ENCODE data around the gene SMIM44.

The SMIM44 gene

GRCh38 chr19:3479177-3479833, 3.9 kb downstream of the SMIM44 start:
- ATAC-seq = peak; percentile 35; the same call in 2 of the 3 replicates
- no peak for TF ChIP-seq RARB (CRISPR knock-in tag; IDR thresholded peaks at IDR 0.05)
- TF ChIP-seq POU6F1 (CRISPR knock-in tag; IDR thresholded peaks at IDR 0.05; ENCODE audit: borderline replicate concordance, low read depth) = no peak
- TF ChIP-seq TOX (CRISPR knock-in tag; IDR thresholded peaks at IDR 0.05; ENCODE audit: borderline replicate concordance) = no peak
- no peak for TF ChIP-seq ISL1 (CRISPR knock-in tag; IDR thresholded peaks at IDR 0.05)
- no peak for TF ChIP-seq ZFP3 (CRISPR knock-in tag; IDR thresholded peaks at IDR 0.05)
- TF ChIP-seq CSRNP3 (CRISPR knock-in tag; IDR thresholded peaks at IDR 0.05) = no peak
- TF ChIP-seq CSDC2 (CRISPR knock-in tag; IDR thresholded peaks at IDR 0.05) = no peak
- no peak for TF ChIP-seq TSHZ2 (CRISPR knock-in tag; IDR thresholded peaks at IDR 0.05)
- TF ChIP-seq ESRRG (CRISPR knock-in tag; IDR thresholded peaks at IDR 0.05) = no peak
- no peak for TF ChIP-seq CREB5 (CRISPR knock-in tag; IDR thresholded peaks at IDR 0.05; ENCODE audit: low read depth)

- TF ChIP-seq CREB5 (CRISPR knock-in tag; IDR thresholded peaks at IDR 0.05; ENCODE audit: low read depth) (no peak), PATZ1 (CRISPR knock-in tag; IDR thresholded peaks at IDR 0.05; ENCODE audit: borderline replicate concordance) (no peak), ZFP30 (CRISPR knock-in tag; IDR thresholded peaks at IDR 0.05) (no peak), TCF4 (CRISPR knock-in tag; IDR thresholded peaks at IDR 0.05; ENCODE audit: borderline replicate concordance) (no peak), CSDC2 (CRISPR knock-in tag; IDR thresholded peaks at IDR 0.05) (no peak), TSHZ2 (CRISPR knock-in tag; IDR thresholded peaks at IDR 0.05) (no peak), ZC3H10 (CRISPR knock-in tag; IDR thresholded peaks at IDR 0.05) (no peak), ARNTL (CRISPR knock-in tag; IDR thresholded peaks at IDR 0.05; ENCODE audit: borderline replicate concordance, low read depth) (no peak), GLIS3 (CRISPR knock-in tag; IDR thresholded peaks at IDR 0.05) (no peak), ZFP3 (CRISPR knock-in tag; IDR thresholded peaks at IDR 0.05) (no peak)
- no peak for ATAC-seq
Measured at GRCh38 chr19:3478409-3479176, 4.6 kb downstream of the SMIM44 start.

Measured in SK-N-SH treated with all-trans-retinoic acid at 6 μM for 48 hours (cell line).